H1 (cell line): ENCODE measurements around the gene OTOS. TPM values are rescaled to one million over a fixed set of nuclear protein-coding genes. Genes with fewer than 3 reads are reported as not detected.
A peak's percentile ranks its signal among the peaks of the same experiment; 100 is the strongest.

ENCODE experiments used
- CTCF ChIA-PET: fragments of 300-600 bp; sonication (Branson Sonifier 250); formaldehyde crosslinking; loops from one replicate; lab custom pipeline; 2021; ENCODE audit not compliant: partially characterized antibody; lab: Charles Lee
- POLR2A ChIA-PET: fragments of 300-600 bp; sonication (Branson Sonifier 250); formaldehyde crosslinking; loops from one replicate; lab custom pipeline; 2021; ENCODE audit warnings: inconsistent platforms; ENCODE audit not compliant: partially characterized antibody; lab: Charles Lee
- DNase-seq, 2 experiments: peaks; one replicate each; pipeline versions ENCODE4 v3.0.0 to v3.0.0-alpha.2; 2010 to 2022; ENCODE audit warnings: low spot score in 2 of 2, low read depth in 1 of 2, mixed read lengths in 1 of 2
- FAIRE-seq: peaks from 2 replicates; lab custom pipeline; 2011; peaks lifted over from hg19 to GRCh38; lab: Jason Lieb, UNC
- H2AFZ ChIP-seq: 2 replicates; pipeline ENCODE4 v1.8.1; 2012; ENCODE audit warnings: low read length, inconsistent platforms
- H2AK5ac ChIP-seq: 2 replicates; pipeline ENCODE4 v1.6.1; 2013; ENCODE audit warnings: low read depth, low read length
- H2BK120ac ChIP-seq: replicated peaks from 2 replicates; pipeline ENCODE3; 2013; ENCODE audit warnings: low read depth, low read length, inconsistent platforms
- H2BK12ac ChIP-seq: 2 replicates; pipeline ENCODE4 v1.6.1; 2013; ENCODE audit warnings: low read depth, low read length
- H2BK15ac ChIP-seq: 2 replicates; pipeline ENCODE4 v1.6.1; 2013; ENCODE audit warnings: low read length
- H2BK20ac ChIP-seq: 2 replicates; pipeline ENCODE4 v1.6.1; 2013; ENCODE audit warnings: low read length
- H2BK5ac ChIP-seq: 2 replicates; pipeline ENCODE4 v1.6.1; 2013; ENCODE audit warnings: low read depth, low read length
- H3K14ac ChIP-seq: 2 replicates; pipeline ENCODE4 v1.6.1; 2013; ENCODE audit warnings: inconsistent platforms; ENCODE audit not compliant: insufficient read length
- H3K18ac ChIP-seq: 2 replicates; pipeline ENCODE4 v1.6.1; 2013; ENCODE audit warnings: low read length; ENCODE audit errors: extremely low read depth
- H3K23ac ChIP-seq: 2 replicates; pipeline ENCODE4 v1.6.1; 2013; ENCODE audit warnings: inconsistent platforms; ENCODE audit not compliant: insufficient read length
- H3K23me2 ChIP-seq: 2 replicates; pipeline ENCODE4 v1.6.1; 2013; ENCODE audit warnings: low read depth, low read length
- H3K27ac ChIP-seq: 2 replicates; pipeline ENCODE4 v1.6.1; 2011; ENCODE audit warnings: low read depth, low read length, inconsistent platforms
- H3K27me3 ChIP-seq, 4 experiments: replicated peaks in 1 of 4; 1 replicate in 1 of 4; 2 replicates in 3 of 4; pipeline versions ENCODE4 v1.6.1 to v1.8.1; 2011 to 2013; ENCODE audit warnings: low read length in 3 of 4, mild to moderate bottlenecking in 3 of 4, inconsistent platforms in 2 of 4, mixed read lengths in 2 of 4, moderate library complexity in 1 of 4; ENCODE audit not compliant: control insufficient read depth in 3 of 4, insufficient read depth in 3 of 4; ENCODE audit errors: extremely low read depth in 1 of 4
- H3K36me3 ChIP-seq, 4 experiments: 2 replicates each; pipeline versions ENCODE4 v1.6.1 to v1.8.1; 2011 to 2013; ENCODE audit warnings: mild to moderate bottlenecking in 4 of 4, low read length in 3 of 4, moderate library complexity in 2 of 4, control low read depth in 1 of 4, inconsistent platforms in 1 of 4; ENCODE audit not compliant: insufficient read depth in 4 of 4, control insufficient read depth in 2 of 4
- H3K4ac ChIP-seq: replicated peaks from 2 replicates; pipeline ENCODE3; 2013; ENCODE audit warnings: low read length, low read depth, mixed read lengths, inconsistent platforms; ENCODE audit not compliant: insufficient read length
- H3K4me1 ChIP-seq, 4 experiments: replicated peaks in 1 of 4; 1 replicate in 1 of 4; 2 replicates in 3 of 4; pipeline versions ENCODE4 v1.6.1 to v1.8.1; 2011 to 2013; ENCODE audit warnings: low read length in 3 of 4, inconsistent platforms in 2 of 4, mixed read lengths in 1 of 4; ENCODE audit not compliant: insufficient read depth in 4 of 4, control insufficient read depth in 3 of 4
- H3K4me2 ChIP-seq, 2 experiments: 2 replicates each; pipeline versions ENCODE4 v1.6.1 to v1.8.1; 2011 to 2013; ENCODE audit warnings: low read depth in 2 of 2, low read length in 2 of 2, control low read depth in 1 of 2, inconsistent platforms in 1 of 2, mild to moderate bottlenecking in 1 of 2; ENCODE audit not compliant: insufficient read depth in 1 of 2
- H3K4me3 ChIP-seq, 4 experiments: fragments of 200-600, 300-600 bp in 1 of 4; sonication (generic), shearing (Covaris generic), sonication (Bioruptor Twin) in 1 of 4; 2 replicates each; pipeline versions ENCODE4 v1.5.1 to v1.8.1; 2011 to 2016; ENCODE audit warnings: low read length in 4 of 4, low read depth in 3 of 4, control low read depth in 2 of 4, inconsistent platforms in 2 of 4, mild to moderate bottlenecking in 2 of 4, mixed read lengths in 1 of 4, moderate library complexity in 1 of 4; ENCODE audit not compliant: insufficient read depth in 2 of 4; ENCODE audit errors: extremely low read depth in 1 of 4
- H3K56ac ChIP-seq: replicated peaks from 2 replicates; pipeline ENCODE3; 2013; ENCODE audit warnings: low read depth, mild to moderate bottlenecking, mixed read lengths, low read length, inconsistent platforms; ENCODE audit not compliant: insufficient read length
- H3K79me1 ChIP-seq: 2 replicates; pipeline ENCODE4 v1.6.1; 2013; ENCODE audit warnings: low read depth, low read length, control low read depth
- H3K79me2 ChIP-seq, 2 experiments: 2 replicates each; pipeline versions ENCODE4 v1.6.1 to v1.8.1; 2012 to 2013; ENCODE audit warnings: low read length in 2 of 2, mild to moderate bottlenecking in 2 of 2, inconsistent platforms in 1 of 2; ENCODE audit not compliant: insufficient read depth in 2 of 2, control insufficient read depth in 1 of 2
- H3K9ac ChIP-seq, 4 experiments: replicated peaks in 1 of 4; 1 replicate in 1 of 4; 2 replicates in 3 of 4; pipeline versions ENCODE4 v1.6.1 to v1.8.1; 2011 to 2013; ENCODE audit warnings: low read depth in 3 of 4, low read length in 3 of 4, control low read depth in 2 of 4, mild to moderate bottlenecking in 2 of 4, moderate library complexity in 2 of 4, inconsistent platforms in 1 of 4; ENCODE audit errors: extremely low read depth in 1 of 4
- H3K9me3 ChIP-seq, 2 experiments: 2 replicates each; pipeline versions ENCODE4 v1.6.1 to v1.8.1; 2012 to 2013; ENCODE audit warnings: mild to moderate bottlenecking in 2 of 2, moderate library complexity in 2 of 2, control low read depth in 1 of 2, inconsistent platforms in 1 of 2, low read depth in 1 of 2, low read length in 1 of 2, mixed read lengths in 1 of 2; ENCODE audit not compliant: insufficient read depth in 2 of 2
- H4K20me1 ChIP-seq, 2 experiments: replicated peaks in 1 of 2; 2 replicates each; pipeline versions ENCODE3 to v1.8.1; 2011 to 2013; ENCODE audit warnings: inconsistent platforms in 2 of 2, low read length in 2 of 2, mild to moderate bottlenecking in 1 of 2; ENCODE audit not compliant: insufficient read depth in 2 of 2, control insufficient read depth in 1 of 2
- H4K5ac ChIP-seq: 2 replicates; pipeline ENCODE4 v1.6.1; 2013; ENCODE audit warnings: low read length, low read depth, mixed read lengths, inconsistent platforms; ENCODE audit not compliant: insufficient read length
- H4K8ac ChIP-seq: 2 replicates; pipeline ENCODE4 v1.8.0; 2013; ENCODE audit warnings: mild to moderate bottlenecking, moderate library complexity, low read length, inconsistent platforms; ENCODE audit not compliant: insufficient read depth; ENCODE audit errors: extremely low read depth
- H4K91ac ChIP-seq: replicated peaks from 2 replicates; pipeline ENCODE3; 2013; ENCODE audit warnings: low read length, mixed read lengths, inconsistent platforms; ENCODE audit not compliant: insufficient read length
- ASH2L ChIP-seq: fragments of 200-600, 300-600 bp; sonication (generic); IDR thresholded peaks from one replicate; pipeline ENCODE4 v1.7.1; 2017; ENCODE audit warnings: low read length
- BACH1 ChIP-seq: IDR thresholded peaks from 2 replicates; pipeline ENCODE4 v1.6.1; 2012; ENCODE audit warnings: low read length, improper control_type of control experiment
- GTF2F1 ChIP-seq: IDR thresholded peaks from 2 replicates; pipeline ENCODE4 v1.6.1; 2012; ENCODE audit warnings: low read depth, low read length, improper control_type of control experiment, borderline replicate concordance
- HDAC2 ChIP-seq, 2 experiments: fragments of 300-600 bp in 1 of 2; sonication (generic) in 1 of 2; IDR thresholded peaks; 2 replicates each; pipeline ENCODE4 v1.6.1; 2011 to 2012; ENCODE audit warnings: low read depth in 2 of 2, low read length in 2 of 2, mild to moderate bottlenecking in 2 of 2, moderate library complexity in 2 of 2, borderline replicate concordance in 1 of 2, inconsistent platforms in 1 of 2
- KDM4A ChIP-seq: IDR thresholded peaks from one replicate; pipeline ENCODE4 v1.7.1; 2012; ENCODE audit warnings: low read depth, mild to moderate bottlenecking, moderate library complexity, low read length, inconsistent platforms; ENCODE audit not compliant: severe bottlenecking
- MAFK ChIP-seq: IDR thresholded peaks from 2 replicates; pipeline ENCODE4 v1.6.1; 2012; ENCODE audit warnings: low read depth, mild to moderate bottlenecking, improper control_type of control experiment, low read length
- MAX ChIP-seq: IDR thresholded peaks from 2 replicates; pipeline ENCODE4 v1.6.1; 2012; ENCODE audit warnings: inconsistent platforms
- PHF8 ChIP-seq: fragments of 200-600 bp; sonication (generic); conservative IDR thresholded peaks from 2 replicates; pipeline ENCODE4 v1.7.1; 2012; ENCODE audit warnings: low read depth, mild to moderate bottlenecking, inconsistent platforms, low read length, moderate library complexity
- POLR2AphosphoS5 ChIP-seq: IDR thresholded peaks from 2 replicates; pipeline ENCODE4 v1.6.1; 2011; ENCODE audit warnings: low read depth, low read length
- RXRA ChIP-seq: IDR thresholded peaks from 2 replicates; pipeline ENCODE4 v1.6.1; 2011; ENCODE audit warnings: low read depth, mild to moderate bottlenecking, low read length, moderate library complexity; ENCODE audit not compliant: insufficient read depth
- SIX5 ChIP-seq: IDR thresholded peaks from 2 replicates; pipeline ENCODE4 v1.6.1; 2011; ENCODE audit warnings: mild to moderate bottlenecking, low read depth, low read length
- SP1 ChIP-seq: IDR thresholded peaks from 2 replicates; pipeline ENCODE4 v1.6.1; 2011; ENCODE audit warnings: low read depth, low read length
- TAF1 ChIP-seq: IDR thresholded peaks from 2 replicates; pipeline ENCODE4 v1.6.1; 2011; ENCODE audit warnings: mild to moderate bottlenecking, low read depth, low read length
- TCF12 ChIP-seq: IDR thresholded peaks from 2 replicates; pipeline ENCODE4 v1.6.1; 2011; ENCODE audit warnings: low read depth, mild to moderate bottlenecking, low read length
- WGBS, 2 experiments: shearing (Covaris generic) in 1 of 2; methylation state at CpG; one replicate each; pipeline versions ENCODE4 v1.1.6 to v1.1.7; 2013 to 2015; ENCODE audit warnings: low lambda C conversion rate in 2 of 2, mixed read lengths in 2 of 2, inconsistent platforms in 1 of 2, low coverage in 1 of 2, missing lambda C conversion rate in 1 of 2; ENCODE audit not compliant: insufficient replicate concordance in 2 of 2, insufficient coverage in 1 of 2, insufficient read length in 1 of 2; ENCODE audit errors: extremely low coverage in 1 of 2, missing lambda C conversion rate in 1 of 2; 5-methylcytosine and 5-hydroxymethylcytosine counted together
- polyA plus RNA-seq, 7 experiments: library from polyadenylated mRNA; depleted of rRNA in 3 of 7; stranded (reverse) in 5 of 7; unstranded in 2 of 7; fragments of >200 nt in 5 of 7; fragments of 200-250 nt in 2 of 7; gene quantifications; 1 replicate in 5 of 7; 2 replicates in 1 of 7; 4 replicates in 1 of 7; pipeline versions ENCODE4 v1.2.1 to v1.2.3, GENCODE V29; 2011 to 2013; ENCODE audit warnings: missing spikeins in 2 of 7, mixed read lengths in 2 of 7
- total RNA-seq: library from RNA; stranded (reverse); fragmentation: NEBNext Ultra II Directional; extraction: Animal tissue kit (Norgen Biotek cat#: 25700); gene quantifications from 2 replicates; pipeline ENCODE4 v1.2.1, GENCODE V29; 2021

Gene OTOS
- total and polyA plus RNA-seq, 2 of the 8 experiments (the other 6 are each of a cell fraction or from before 2014, with no cell fraction given): 0.17 TPM; not detected in 1

- Histone ChIP-seq H3K23ac (no peak overlapping the region), H2BK20ac (no peak overlapping the region), H2BK120ac (no peak overlapping the region), H3K36me3 (no peaks in the 10 kb centered on the region), H4K20me1 (peaks cover 0 to 11% of the 10 kb centered on the region in 2 experiments), H3K79me1 (no peaks in the 10 kb centered on the region), H4K5ac (no peak overlapping the region), H2AK5ac (no peak overlapping the region), H3K4me3 (no peak overlapping the region), H3K56ac (no peak overlapping the region), H3K18ac (no peak overlapping the region), H4K8ac (no peak overlapping the region), H2AFZ (no peak overlapping the region), H3K23me2 (peaks cover 9% of the 10 kb centered on the region; the same call in 1 of the 2 replicates), H3K4me2 (no peak overlapping the region), H2BK12ac (no peak overlapping the region), H3K79me2 (no peaks in the 10 kb centered on the region), H3K9ac (no peak overlapping the region), H3K14ac (no peak overlapping the region), H3K9me3 (peaks cover 0 to 6% of the 10 kb centered on the region in 2 experiments; a peak in 1 of 4 replicates), H3K27me3 (peaks cover 0 to 10% (median 4%) of the 10 kb centered on the region in 4 experiments; a peak in 3 of 7 replicates), H3K4me1 (peaks cover 0 to 5% (median 0%) of the 10 kb centered on the region in 4 experiments; a peak in 3 of 7 replicates), H2BK15ac (no peak overlapping the region), H2BK5ac (no peak overlapping the region), H4K91ac (peak overlapping the region; percentile 10), H3K27ac (no peak overlapping the region), H3K4ac (no peak overlapping the region)
- TF ChIP-seq SIX5: no peak
- TF ChIP-seq ASH2L: no peak
- TF ChIP-seq RXRA: no peak
- TF ChIP-seq MAX: no peak
- no peak for TF ChIP-seq SP1
- TF ChIP-seq KDM4A: no peak
- no peak for TF ChIP-seq BACH1
- no peak for TF ChIP-seq TCF12
- TF ChIP-seq TAF1: no peak
- TF ChIP-seq MAFK: no peak
- TF ChIP-seq PHF8: no peak
- TF ChIP-seq POLR2AphosphoS5: no peak
- TF ChIP-seq HDAC2 (IDR thresholded peaks at IDR 0.05; ENCODE audit: borderline replicate concordance in 1 of 2, low read depth in 2 of 2, low read length in 2 of 2): no peak
- no peak for TF ChIP-seq GTF2F1
- WGBS, 2 experiments: 79% methylated on average over 15 of the region's 15 CpGs; no CpG with 5 or more reads in 1 of the 2 experiments
- no peak for FAIRE-seq
- POLR2A ChIA-PET: no interaction called here
- CTCF ChIA-PET: interaction anchor here (0.7 to 1.3 kb wide), 2 partner anchors 39 to 91 kb away, joined by 3 read pairs; no protein-coding TSS in a partner anchor
- DNase-seq: no peak
Measured at GRCh38 chr2:240151477-240152031, 11.1 kb upstream of the OTOS start.
